ENCODE results near the gene AKAP5.

Gene AKAP5

GRCh38 chr14:64510825-64511671 is 45.7 kb downstream of the AKAP5 start:
- Histone ChIP-seq H3K4ac (ENCODE audit: low read depth in 1 of 2, low read length in 2 of 2) (no peak overlapping the region), H3K4me2 (ENCODE audit: low read length, poor library complexity, severe bottlenecking) (peak overlapping the region; percentile 16), H2AK5ac (ENCODE audit: low read length, severe bottlenecking) (no peak overlapping the region), H3K14ac (ENCODE audit: low read length in 2 of 2) (no peak overlapping the region), H4K8ac (ENCODE audit: low read length) (no peak overlapping the region), H3K4me3 (ENCODE audit: insufficient read depth in 1 of 2, low read depth in 1 of 2, low read length in 2 of 2) (no peak overlapping the region), H3K4me1 (ENCODE audit: control insufficient read depth, insufficient read depth, low read depth, low read length) (peaks cover 3% of the 10 kb centered on the region), H2BK15ac (ENCODE audit: low read depth, poor library complexity, severe bottlenecking) (no peak overlapping the region), H3K79me1 (replicated peaks; ENCODE audit: low read length, poor library complexity, severe bottlenecking) (peaks cover 1% of the 10 kb centered on the region), H3K27ac (ENCODE audit: low read length, poor library complexity, severe bottlenecking) (peak overlapping the region; percentile 16), H2BK12ac (ENCODE audit: low read length in 2 of 2) (no peak overlapping the region), H3K23ac (ENCODE audit: low read length in 2 of 2) (no peak overlapping the region), H4K91ac (ENCODE audit: low read length) (no peak overlapping the region), H2BK120ac (ENCODE audit: low read depth, low read length) (no peak overlapping the region), H3K18ac (ENCODE audit: low read depth in 1 of 2, low read length in 2 of 2) (no peak overlapping the region), H2AFZ (ENCODE audit: low read depth, low read length) (no peak overlapping the region), H3K9me3 (ENCODE audit: control insufficient read depth, low read length) (no peaks in the 10 kb centered on the region), H3K36me3 (ENCODE audit: control insufficient read depth in 1 of 2, insufficient read depth in 2 of 2, low read depth in 1 of 2, low read length in 2 of 2) (peaks cover 0 to 5% of the 10 kb centered on the region in 2 experiments), H3K9ac (ENCODE audit: low read length) (peak overlapping the region; percentile 35), H2BK5ac (ENCODE audit: low read depth, low read length, poor library complexity, severe bottlenecking) (no peak overlapping the region), H3K27me3 (ENCODE audit: control insufficient read depth in 1 of 2, insufficient read depth in 1 of 2, low read length in 2 of 2) (no peaks in the 10 kb centered on the region)
- 26% methylated on average over 4 of the region's 4 CpGs for WGBS
- DNase-seq, result peak; percentile 81

GRCh38 chr14:64513271-64513670 is 48.0 kb downstream of the AKAP5 start:
- Histone ChIP-seq H2BK15ac (ENCODE audit: low read depth, poor library complexity, severe bottlenecking) (no peak overlapping the region), H2BK5ac (ENCODE audit: low read depth, low read length, poor library complexity, severe bottlenecking) (no peak overlapping the region), H3K4me2 (ENCODE audit: low read length, poor library complexity, severe bottlenecking) (no peak overlapping the region), H3K27me3 (ENCODE audit: control insufficient read depth in 1 of 2, insufficient read depth in 1 of 2, low read length in 2 of 2) (no peaks in the 10 kb centered on the region), H3K23ac (ENCODE audit: low read length in 2 of 2) (no peak overlapping the region), H2AFZ (ENCODE audit: low read depth, low read length) (no peak overlapping the region), H4K91ac (ENCODE audit: low read length) (no peak overlapping the region), H3K9ac (ENCODE audit: low read length) (no peak overlapping the region), H3K4me1 (ENCODE audit: control insufficient read depth, insufficient read depth, low read depth, low read length) (peaks cover 4% of the 10 kb centered on the region), H3K9me3 (ENCODE audit: control insufficient read depth, low read length) (no peaks in the 10 kb centered on the region), H3K4me3 (ENCODE audit: insufficient read depth in 1 of 2, low read depth in 1 of 2, low read length in 2 of 2) (no peak overlapping the region), H3K4ac (ENCODE audit: low read depth in 1 of 2, low read length in 2 of 2) (no peak overlapping the region), H2BK120ac (ENCODE audit: low read depth, low read length) (no peak overlapping the region), H4K8ac (ENCODE audit: low read length) (no peak overlapping the region), H3K36me3 (ENCODE audit: control insufficient read depth in 1 of 2, insufficient read depth in 2 of 2, low read depth in 1 of 2, low read length in 2 of 2) (peaks cover 0 to 5% of the 10 kb centered on the region in 2 experiments), H3K79me1 (replicated peaks; ENCODE audit: low read length, poor library complexity, severe bottlenecking) (peaks cover 1% of the 10 kb centered on the region), H2AK5ac (ENCODE audit: low read length, severe bottlenecking) (no peak overlapping the region), H2BK12ac (ENCODE audit: low read length in 2 of 2) (no peak overlapping the region), H3K18ac (ENCODE audit: low read depth in 1 of 2, low read length in 2 of 2) (no peak overlapping the region), H3K27ac (ENCODE audit: low read length, poor library complexity, severe bottlenecking) (no peak overlapping the region), H3K14ac (ENCODE audit: low read length in 2 of 2) (no peak overlapping the region)
- DNase-seq, result no peak
- WGBS, result 90% methylated on average over 1 of the region's 2 CpGs

GRCh38 chr14:64515053-64515452 is 49.8 kb downstream of the AKAP5 start:
- no peaks in the 10 kb centered on the region for H3K9me3 ChIP-seq (ENCODE audit: control insufficient read depth, low read length)
- H2BK15ac ChIP-seq (ENCODE audit: low read depth, poor library complexity, severe bottlenecking), result no peak overlapping the region
- no peak overlapping the region for H3K23ac ChIP-seq (ENCODE audit: low read length in 2 of 2)
- no peak overlapping the region for H3K4me2 ChIP-seq (ENCODE audit: low read length, poor library complexity, severe bottlenecking)
- H3K18ac ChIP-seq (ENCODE audit: low read depth in 1 of 2, low read length in 2 of 2), result no peak overlapping the region
- no peaks in the 10 kb centered on the region for H3K27me3 ChIP-seq (ENCODE audit: control insufficient read depth in 1 of 2, insufficient read depth in 1 of 2, low read length in 2 of 2)
- no peak for DNase-seq
- H4K8ac ChIP-seq (ENCODE audit: low read length), result no peak overlapping the region
- WGBS, result 100% methylated on average over 1 of the region's 1 CpG
- no peak overlapping the region for H4K91ac ChIP-seq (ENCODE audit: low read length)
- no peak overlapping the region for H2AK5ac ChIP-seq (ENCODE audit: low read length, severe bottlenecking)
- peaks cover 1% of the 10 kb centered on the region for H3K4me1 ChIP-seq (ENCODE audit: control insufficient read depth, insufficient read depth, low read depth, low read length)
- H3K27ac ChIP-seq (ENCODE audit: low read length, poor library complexity, severe bottlenecking), result no peak overlapping the region
- H2AFZ ChIP-seq (ENCODE audit: low read depth, low read length), result no peak overlapping the region
- H3K79me1 ChIP-seq (replicated peaks; ENCODE audit: low read length, poor library complexity, severe bottlenecking), result peaks cover 1% of the 10 kb centered on the region
- no peak overlapping the region for H2BK12ac ChIP-seq (ENCODE audit: low read length in 2 of 2)
- H2BK120ac ChIP-seq (ENCODE audit: low read depth, low read length), result no peak overlapping the region
- H3K14ac ChIP-seq (ENCODE audit: low read length in 2 of 2), result no peak overlapping the region
- H3K9ac ChIP-seq (ENCODE audit: low read length), result no peak overlapping the region
- H3K4ac ChIP-seq (ENCODE audit: low read depth in 1 of 2, low read length in 2 of 2), result no peak overlapping the region
- H3K4me3 ChIP-seq (ENCODE audit: insufficient read depth in 1 of 2, low read depth in 1 of 2, low read length in 2 of 2), result no peak overlapping the region
- no peak overlapping the region for H2BK5ac ChIP-seq (ENCODE audit: low read depth, low read length, poor library complexity, severe bottlenecking)
- peaks cover 0 to 5% of the 10 kb centered on the region in 2 experiments for H3K36me3 ChIP-seq (ENCODE audit: control insufficient read depth in 1 of 2, insufficient read depth in 2 of 2, low read depth in 1 of 2, low read length in 2 of 2)

GRCh38 chr14:64516969-64517368 is 51.7 kb downstream of the AKAP5 start:
- Histone ChIP-seq H3K36me3 (ENCODE audit: control insufficient read depth in 1 of 2, insufficient read depth in 2 of 2, low read depth in 1 of 2, low read length in 2 of 2) (peaks cover 0 to 7% of the 10 kb centered on the region in 2 experiments), H2AFZ (ENCODE audit: low read depth, low read length) (no peak overlapping the region), H3K27me3 (ENCODE audit: control insufficient read depth in 1 of 2, insufficient read depth in 1 of 2, low read length in 2 of 2) (no peaks in the 10 kb centered on the region), H4K8ac (ENCODE audit: low read length) (no peak overlapping the region), H3K14ac (ENCODE audit: low read length in 2 of 2) (no peak overlapping the region), H3K4me1 (ENCODE audit: control insufficient read depth, insufficient read depth, low read depth, low read length) (peaks cover 4% of the 10 kb centered on the region), H2BK12ac (ENCODE audit: low read length in 2 of 2) (no peak overlapping the region), H3K79me1 (replicated peaks; ENCODE audit: low read length, poor library complexity, severe bottlenecking) (no peaks in the 10 kb centered on the region), H3K4ac (ENCODE audit: low read depth in 1 of 2, low read length in 2 of 2) (no peak overlapping the region), H3K9me3 (ENCODE audit: control insufficient read depth, low read length) (no peaks in the 10 kb centered on the region), H2AK5ac (ENCODE audit: low read length, severe bottlenecking) (no peak overlapping the region), H2BK5ac (ENCODE audit: low read depth, low read length, poor library complexity, severe bottlenecking) (no peak overlapping the region), H3K23ac (ENCODE audit: low read length in 2 of 2) (no peak overlapping the region), H3K27ac (ENCODE audit: low read length, poor library complexity, severe bottlenecking) (no peak overlapping the region), H3K4me3 (ENCODE audit: insufficient read depth in 1 of 2, low read depth in 1 of 2, low read length in 2 of 2) (no peak overlapping the region), H3K18ac (ENCODE audit: low read depth in 1 of 2, low read length in 2 of 2) (no peak overlapping the region), H3K4me2 (ENCODE audit: low read length, poor library complexity, severe bottlenecking) (no peak overlapping the region), H2BK15ac (ENCODE audit: low read depth, poor library complexity, severe bottlenecking) (no peak overlapping the region), H4K91ac (ENCODE audit: low read length) (no peak overlapping the region), H3K9ac (ENCODE audit: low read length) (no peak overlapping the region), H2BK120ac (ENCODE audit: low read depth, low read length) (no peak overlapping the region)
- WGBS, result 100% methylated on average over 1 of the region's 1 CpG
- DNase-seq, result no peak
